GM08714 (cell line): ENCODE results near the gene PPP1R15B.
A peak's percentile ranks its signal among the peaks of the same experiment; 100 is the strongest.

Experiments
- H3K4me3 ChIP-seq: fragments of 200-500 bp; sonication (Bioruptor generic); 2 replicates; pipeline ENCODE4 v1.5.1; 2014; ENCODE audit warnings: mild to moderate bottlenecking, low read length, inconsistent platforms
- ZNF274 ChIP-seq: IDR thresholded peaks from 2 replicates; pipeline ENCODE4 v1.6.1; 2012; ENCODE audit warnings: mild to moderate bottlenecking, low read depth, low read length

Gene PPP1R15B

GRCh38 chr1:204420039-204421004 lies 8.7 kb upstream of the PPP1R15B start:
- no peak overlapping the region for H3K4me3 ChIP-seq
- no peak for TF ChIP-seq ZNF274

GRCh38 chr1:204419064-204419403 lies 7.4 kb upstream of the PPP1R15B start:
- TF ChIP-seq ZNF274 = no peak
- H3K4me3 ChIP-seq = no peak overlapping the region

- no peak overlapping the region for H3K4me3 ChIP-seq
Measured at GRCh38 chr1:204418174-204419063, 6.8 kb upstream of the PPP1R15B start.

GRCh38 chr1:204417074-204417997 lies 5.7 kb upstream of the PPP1R15B start:
- TF ChIP-seq ZNF274 = no peak
- H3K4me3 ChIP-seq = no peak overlapping the region

More at GRCh38 chr1:204418174-204419063, 6.8 kb upstream of the PPP1R15B start:
- TF ChIP-seq ZNF274 = no peak

GRCh38 chr1:204416589-204417073 lies 5.0 kb upstream of the PPP1R15B start:
- TF ChIP-seq ZNF274 = no peak
- H3K4me3 ChIP-seq = no peak overlapping the region

- TF ChIP-seq ZNF274 = no peak
- H3K4me3 ChIP-seq = no peak overlapping the region
Measured at GRCh38 chr1:204415351-204415750, 3.7 kb upstream of the PPP1R15B start.

- TF ChIP-seq ZNF274 = no peak
- H3K4me3 ChIP-seq = no peak overlapping the region
Measured at GRCh38 chr1:204414016-204414415, 2.4 kb upstream of the PPP1R15B start.

GRCh38 chr1:204413170-204413535 lies 1.5 kb upstream of the PPP1R15B start:
- no peak for TF ChIP-seq ZNF274
- no peak overlapping the region for H3K4me3 ChIP-seq

- no peak for TF ChIP-seq ZNF274
- peak overlapping the region; percentile 84 for H3K4me3 ChIP-seq
Measured at GRCh38 chr1:204410688-204411450, 748 bp downstream of the PPP1R15B start.

- H3K4me3 ChIP-seq = peak overlapping the region; percentile 84
- TF ChIP-seq ZNF274 = no peak
Measured at GRCh38 chr1:204409836-204410687, 1.6 kb downstream of the PPP1R15B start.

GRCh38 chr1:204409123-204409522 lies 2.5 kb downstream of the PPP1R15B start:
- peak overlapping the region; percentile 84 for H3K4me3 ChIP-seq
- no peak for TF ChIP-seq ZNF274

GRCh38 chr1:204408602-204409001 lies 3.0 kb downstream of the PPP1R15B start:
- no peak for TF ChIP-seq ZNF274
- H3K4me3 ChIP-seq = peak overlapping the region; percentile 84; the same call in 1 of the 2 replicates

- TF ChIP-seq ZNF274 = no peak
- peak overlapping the region; percentile 84 for H3K4me3 ChIP-seq
Measured at GRCh38 chr1:204408074-204408507, 3.5 kb downstream of the PPP1R15B start.
